ENCODE results near the gene FKBP8. TPM values are rescaled to one million over a fixed set of nuclear protein-coding genes. Genes with fewer than 3 reads are reported as not detected.

FKBP8 gene
- total RNA-seq, 1 experiment from 2014 or later: 184 TPM

DNA sequence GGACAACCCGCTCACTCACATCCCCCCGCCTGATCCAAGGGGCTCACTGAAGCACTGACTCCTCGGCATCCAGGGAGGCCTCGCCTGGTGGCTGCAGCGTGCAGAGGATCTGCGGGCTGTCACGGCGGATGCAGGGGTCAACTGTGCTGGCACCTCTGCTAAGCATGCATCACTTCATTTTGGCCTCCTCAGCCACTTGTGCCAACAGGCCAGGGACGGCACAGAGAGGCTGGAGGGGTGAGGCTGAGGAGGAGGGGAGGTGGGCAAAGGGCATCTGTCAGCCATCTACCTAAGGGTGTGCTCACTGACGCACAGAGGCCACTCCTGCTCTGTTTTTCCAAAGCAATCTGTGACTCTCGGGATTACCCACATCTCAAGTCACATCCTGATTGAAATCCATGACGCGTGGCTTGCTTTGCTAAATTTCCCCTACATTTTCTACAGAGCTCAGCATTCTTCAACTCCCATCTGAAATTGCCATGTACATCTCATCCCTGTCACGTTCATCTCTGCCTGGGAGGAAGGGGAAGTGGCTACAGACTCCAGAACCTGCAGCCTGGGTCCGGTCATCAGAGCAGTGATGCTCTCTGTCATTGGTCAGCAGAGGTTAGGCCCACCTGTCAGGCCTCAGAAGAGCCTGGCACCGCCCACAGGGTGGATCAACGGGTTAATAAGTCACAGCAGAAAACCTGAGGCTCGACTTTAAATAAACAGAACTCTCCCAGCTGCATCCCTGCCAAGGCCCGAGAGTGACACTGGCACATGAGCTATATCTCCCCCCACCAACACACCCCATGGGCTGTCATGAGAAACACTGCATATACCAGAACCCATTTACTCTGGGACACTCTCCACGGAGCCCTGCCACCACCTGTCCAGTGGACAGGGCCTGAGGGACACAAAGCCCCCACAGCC lies 39.1 kb downstream of the FKBP8 start:
- H3K9me3 ChIP-seq: no peaks in the 10 kb centered on the region
- DNase-seq: peak; percentile 80 to 81
- no peaks in the 10 kb centered on the region for H3K27me3 ChIP-seq (replicated peaks; ENCODE audit: control insufficient read depth, insufficient read depth, low read length)
- H3K36me3 Mint-ChIP-seq (ENCODE audit: insufficient read depth, unreplicated experiment): peaks cover 6% of the 10 kb centered on the region
- ChIA-PET CTCF (interaction anchor here (0.6 to 1.0 kb wide), 4 partner anchors 15 to 24 kb away, joined by 3 to 5 read pairs (median 4); partner anchors contain the start of gene ELL), POLR2A (interaction anchor here (0.6 to 0.9 kb wide), 2 partner anchors 17 to 1177 kb away, joined by 3 read pairs; partner anchors contain the start of gene ELL)
- H3K4me3 ChIP-seq (ENCODE audit: low read depth, low read length): no peak overlapping the region
- no peaks in the 10 kb centered on the region for H3K27me3 Mint-ChIP-seq (ENCODE audit: insufficient read depth, unreplicated experiment)
- H3K4me1 ChIP-seq: peaks cover 43% of the 10 kb centered on the region
- no TSS peak for BruUV-seq (replicated peaks)
- H3K9me3 Mint-ChIP-seq (ENCODE audit: unreplicated experiment): no peaks in the 10 kb centered on the region
- H3K4me3 Mint-ChIP-seq (ENCODE audit: unreplicated experiment): peak overlapping the region; percentile 5
- intact Hi-C loops (cut with micrococcal nuclease; ENCODE audit: unreplicated experiment): loop anchor here (1.0 kb wide), 1 partner anchor 16 kb away; no protein-coding TSS in a partner anchor
- H3K36me3 ChIP-seq (ENCODE audit: control insufficient read depth, insufficient read depth, low read length): no peaks in the 10 kb centered on the region
- no peak overlapping the region for H3K27ac Mint-ChIP-seq (ENCODE audit: unreplicated experiment)
- TF ChIP-seq, protein P1, sequence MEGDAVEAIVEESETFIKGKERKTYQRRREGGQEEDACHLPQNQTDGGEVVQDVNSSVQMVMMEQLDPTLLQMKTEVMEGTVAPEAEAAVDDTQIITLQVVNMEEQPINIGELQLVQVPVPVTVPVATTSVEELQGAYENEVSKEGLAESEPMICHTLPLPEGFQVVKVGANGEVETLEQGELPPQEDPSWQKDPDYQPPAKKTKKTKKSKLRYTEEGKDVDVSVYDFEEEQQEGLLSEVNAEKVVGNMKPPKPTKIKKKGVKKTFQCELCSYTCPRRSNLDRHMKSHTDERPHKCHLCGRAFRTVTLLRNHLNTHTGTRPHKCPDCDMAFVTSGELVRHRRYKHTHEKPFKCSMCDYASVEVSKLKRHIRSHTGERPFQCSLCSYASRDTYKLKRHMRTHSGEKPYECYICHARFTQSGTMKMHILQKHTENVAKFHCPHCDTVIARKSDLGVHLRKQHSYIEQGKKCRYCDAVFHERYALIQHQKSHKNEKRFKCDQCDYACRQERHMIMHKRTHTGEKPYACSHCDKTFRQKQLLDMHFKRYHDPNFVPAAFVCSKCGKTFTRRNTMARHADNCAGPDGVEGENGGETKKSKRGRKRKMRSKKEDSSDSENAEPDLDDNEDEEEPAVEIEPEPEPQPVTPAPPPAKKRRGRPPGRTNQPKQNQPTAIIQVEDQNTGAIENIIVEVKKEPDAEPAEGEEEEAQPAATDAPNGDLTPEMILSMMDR (IDR thresholded peaks at IDR 0.05; ENCODE audit: insufficient read depth in 1 of 2, low read depth in 1 of 2, low read length in 1 of 2, severe bottlenecking in 1 of 2, unreplicated experiment in 1 of 2): no peak
- H3K4me1 Mint-ChIP-seq (ENCODE audit: low read depth, unreplicated experiment): peaks cover 33% of the 10 kb centered on the region

DNA sequence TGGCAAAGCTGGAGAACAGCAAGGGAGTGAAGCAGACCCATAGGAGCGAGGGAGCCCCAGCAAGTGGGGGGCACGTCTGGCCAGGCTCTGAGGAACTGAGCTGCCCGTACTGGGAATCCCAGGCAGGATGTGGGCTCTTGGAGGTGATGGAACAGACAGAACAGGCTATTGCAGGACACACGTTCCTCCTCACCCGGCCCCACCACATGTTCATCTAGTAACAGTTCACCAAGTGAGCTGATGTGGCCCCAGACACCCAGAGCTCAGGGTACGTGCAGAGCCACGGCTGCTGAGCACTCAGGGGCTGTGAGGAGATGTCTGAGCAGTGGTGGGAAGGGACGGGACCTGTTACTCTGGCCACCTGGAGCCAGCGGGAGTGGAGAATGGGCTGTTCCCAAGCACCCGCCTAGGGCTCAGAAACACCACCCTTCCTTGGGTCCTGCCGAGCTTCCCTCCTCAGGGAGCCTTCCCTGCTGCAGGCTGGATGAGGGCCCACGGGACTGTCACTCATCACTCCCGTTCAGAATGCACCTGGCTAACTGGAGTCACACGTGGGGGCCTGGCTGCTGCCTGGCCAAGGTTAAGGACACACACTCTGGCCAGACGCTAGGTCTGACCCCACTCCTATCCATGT lies 39.9 kb downstream of the FKBP8 start:
- Mint-ChIP-seq H3K4me3 (ENCODE audit: unreplicated experiment) (no peak overlapping the region), H3K27ac (ENCODE audit: unreplicated experiment) (no peak overlapping the region), H3K36me3 (ENCODE audit: insufficient read depth, unreplicated experiment) (peaks cover 6% of the 10 kb centered on the region), H3K27me3 (ENCODE audit: insufficient read depth, unreplicated experiment) (no peaks in the 10 kb centered on the region), H3K9me3 (ENCODE audit: unreplicated experiment) (no peaks in the 10 kb centered on the region), H3K4me1 (ENCODE audit: low read depth, unreplicated experiment) (peaks cover 33% of the 10 kb centered on the region)
- peaks cover 40% of the 10 kb centered on the region for H3K4me1 ChIP-seq
- TF ChIP-seq, protein P1 (IDR thresholded peaks at IDR 0.05; ENCODE audit: insufficient read depth in 1 of 2, low read depth in 1 of 2, low read length in 1 of 2, severe bottlenecking in 1 of 2, unreplicated experiment in 1 of 2): no peak
- ChIA-PET POLR2A (no interaction called here), CTCF (interaction anchor here (0.6 to 0.9 kb wide), 2 partner anchors 15 to 25 kb away, joined by 3 to 5 read pairs; no protein-coding TSS in a partner anchor)
- no peak overlapping the region for H3K4me3 ChIP-seq (ENCODE audit: low read depth, low read length)
- DNase-seq: no peak
- no TSS peak for BruUV-seq (replicated peaks)
- no peaks in the 10 kb centered on the region for H3K36me3 ChIP-seq (ENCODE audit: control insufficient read depth, insufficient read depth, low read length)
- H3K9me3 ChIP-seq: no peaks in the 10 kb centered on the region
- H3K27me3 ChIP-seq (replicated peaks; ENCODE audit: control insufficient read depth, insufficient read depth, low read length): no peaks in the 10 kb centered on the region
- intact Hi-C loops (cut with micrococcal nuclease; ENCODE audit: unreplicated experiment): no loop called here

DNA sequence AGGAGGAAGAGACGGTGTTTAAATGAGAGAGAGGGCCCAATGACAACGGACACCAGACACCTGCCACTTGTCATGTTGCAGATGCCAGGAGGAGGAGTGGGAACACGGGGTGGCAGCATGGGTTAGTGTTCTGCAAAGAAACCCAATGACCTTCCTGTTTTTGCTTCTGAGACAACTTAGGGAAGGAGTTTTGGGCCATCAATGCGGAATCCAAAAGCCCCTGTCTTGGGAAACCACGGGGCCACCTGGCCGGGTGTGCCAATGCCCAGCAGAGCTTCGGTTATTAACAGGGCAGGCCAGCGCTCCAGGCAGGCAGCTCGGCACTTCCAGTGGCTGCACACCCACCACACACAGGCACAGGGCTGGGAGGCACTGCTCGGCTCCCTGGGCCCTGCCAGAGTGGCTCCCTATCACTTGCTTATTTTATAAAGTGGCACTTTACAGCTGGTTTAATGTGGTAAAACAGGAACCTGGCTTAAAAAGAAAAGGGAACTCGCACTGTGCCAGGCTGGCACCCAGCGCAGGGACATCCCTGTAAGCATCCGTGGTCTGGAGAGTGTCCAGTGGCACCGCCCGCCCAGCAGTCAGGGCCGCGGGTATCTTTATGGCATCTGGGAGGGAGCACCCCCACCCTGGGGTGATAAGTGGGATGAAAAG lies 40.6 kb downstream of the FKBP8 start:
- no peaks in the 10 kb centered on the region for H3K27me3 Mint-ChIP-seq (ENCODE audit: insufficient read depth, unreplicated experiment)
- no peak overlapping the region for H3K4me3 ChIP-seq (ENCODE audit: low read depth, low read length)
- peaks cover 33% of the 10 kb centered on the region for H3K4me1 ChIP-seq
- H3K36me3 Mint-ChIP-seq (ENCODE audit: insufficient read depth, unreplicated experiment): peaks cover 6% of the 10 kb centered on the region
- no TSS peak for BruUV-seq (replicated peaks)
- TF ChIP-seq, protein P1 (IDR thresholded peaks at IDR 0.05; ENCODE audit: insufficient read depth in 1 of 2, low read depth in 1 of 2, low read length in 1 of 2, severe bottlenecking in 1 of 2, unreplicated experiment in 1 of 2): no peak
- H3K27me3 ChIP-seq (replicated peaks; ENCODE audit: control insufficient read depth, insufficient read depth, low read length): no peaks in the 10 kb centered on the region
- H3K4me3 Mint-ChIP-seq (ENCODE audit: unreplicated experiment): no peak overlapping the region
- no peaks in the 10 kb centered on the region for H3K36me3 ChIP-seq (ENCODE audit: control insufficient read depth, insufficient read depth, low read length)
- H3K9me3 Mint-ChIP-seq (ENCODE audit: unreplicated experiment): no peaks in the 10 kb centered on the region
- H3K4me1 Mint-ChIP-seq (ENCODE audit: low read depth, unreplicated experiment): peaks cover 32% of the 10 kb centered on the region
- intact Hi-C loops (cut with micrococcal nuclease; ENCODE audit: unreplicated experiment): no loop called here
- CTCF ChIA-PET: interaction anchor here (0.9 kb wide), 1 partner anchor 14 kb away, joined by 5 read pairs; no protein-coding TSS in a partner anchor
- no peak for DNase-seq
- POLR2A ChIA-PET: no interaction called here
- H3K9me3 ChIP-seq: no peaks in the 10 kb centered on the region
- H3K27ac Mint-ChIP-seq (ENCODE audit: unreplicated experiment): no peak overlapping the region
